ENCODE measurements around the gene YPEL3.

Gene YPEL3

DNA sequence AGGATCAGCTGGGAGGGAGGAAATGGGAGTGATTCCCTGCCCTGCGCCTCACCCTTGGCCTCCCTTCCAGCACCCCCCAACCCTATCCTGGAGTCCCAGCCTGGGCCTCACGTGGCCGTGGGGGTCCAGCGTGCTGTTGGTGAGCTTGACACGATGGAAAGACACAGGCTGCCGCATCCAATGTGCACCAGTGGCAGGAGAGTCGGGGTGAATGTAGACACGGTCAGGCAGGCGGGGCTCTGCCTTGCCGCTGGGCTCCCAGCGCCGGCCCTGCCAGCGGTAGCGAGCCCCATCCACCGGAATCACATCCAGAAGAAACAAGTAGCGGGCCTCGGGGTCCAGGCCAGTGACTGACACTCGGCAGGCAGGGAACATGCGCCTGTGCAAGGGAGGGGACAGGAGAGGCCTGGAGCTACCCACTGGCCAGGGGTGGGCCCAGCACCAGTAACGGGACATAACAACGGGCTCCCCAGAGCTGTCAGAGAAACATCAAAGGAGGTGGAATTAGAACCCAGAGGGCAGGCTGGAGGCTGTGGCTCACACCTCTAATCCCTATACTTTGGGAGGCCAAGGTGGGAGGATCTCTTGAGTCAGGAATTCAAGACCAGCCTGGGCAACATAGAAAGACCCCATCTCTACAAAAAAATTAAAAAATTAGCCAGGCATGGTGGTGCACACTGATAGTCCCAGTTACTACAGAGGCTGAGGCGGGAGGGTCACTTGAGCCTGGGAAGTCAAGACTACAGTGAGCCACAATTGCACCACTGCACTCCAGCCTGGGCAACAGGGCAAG, 7.0 kb downstream of the YPEL3 start:
- no peak for DNase-seq

DNA sequence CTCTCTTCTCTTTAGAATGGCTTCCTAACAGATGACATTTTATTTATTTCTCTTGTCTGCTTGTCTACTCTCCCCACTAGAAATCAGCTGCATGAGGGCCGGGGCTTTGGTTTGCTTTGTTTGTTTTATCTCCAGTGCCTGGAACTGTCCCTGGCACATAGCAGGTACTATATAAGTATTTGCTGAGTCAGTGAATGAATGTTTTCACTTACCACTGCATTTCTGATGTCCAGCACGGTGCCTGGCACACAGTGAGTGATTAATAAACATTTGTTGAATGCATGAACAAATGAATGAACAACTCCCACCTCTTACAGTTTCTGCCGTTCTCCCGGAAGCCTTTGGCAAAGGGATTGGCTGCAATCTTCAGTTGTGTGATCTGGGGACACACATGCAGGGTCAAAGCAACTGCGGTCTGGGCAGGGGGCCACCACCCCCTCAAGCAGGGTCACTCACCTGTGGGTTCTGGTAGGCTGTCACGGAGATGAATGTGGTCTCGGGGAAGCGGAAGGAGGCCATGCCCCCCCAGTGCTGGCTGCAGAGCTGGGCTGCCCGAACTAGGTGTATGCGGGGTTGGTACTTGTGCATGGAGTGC, 7.7 kb downstream of the YPEL3 start:
- DNase-seq = no peak

DNA sequence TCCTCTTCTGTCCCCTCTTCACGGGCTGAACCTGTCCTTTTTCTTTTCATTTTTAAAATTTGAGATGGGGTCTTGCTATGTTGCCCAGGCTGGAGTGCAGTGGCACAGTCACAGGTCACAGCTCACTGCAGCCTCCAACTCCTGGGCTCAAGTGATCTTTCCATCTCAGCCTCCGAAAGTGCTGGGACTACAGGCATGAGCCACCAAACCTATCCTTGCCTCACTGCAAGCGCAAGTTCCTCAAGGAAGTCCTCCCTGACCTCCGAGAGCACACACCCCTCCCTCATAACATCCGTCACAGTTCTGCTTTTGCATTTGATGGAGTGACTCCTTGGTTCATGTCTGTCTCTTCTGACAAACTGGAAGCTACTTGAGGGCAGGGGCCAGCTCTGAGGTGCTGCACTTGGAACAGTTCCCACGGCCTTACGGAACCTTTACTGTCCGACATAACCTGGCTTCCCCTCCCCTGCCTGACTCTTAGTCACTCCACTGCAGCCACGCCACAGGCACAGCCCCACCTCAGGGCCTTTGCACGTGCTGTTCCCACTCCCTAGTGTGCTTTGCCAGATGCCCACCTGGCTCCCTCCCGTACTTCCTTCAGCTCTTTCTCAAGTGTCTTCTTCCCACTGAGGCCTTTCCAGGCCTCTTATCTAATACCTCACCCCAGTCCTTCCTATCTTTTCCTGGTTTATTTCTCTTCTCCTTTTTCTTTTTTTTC, 8.7 kb downstream of the YPEL3 start:
- DNase-seq = no peak

DNA sequence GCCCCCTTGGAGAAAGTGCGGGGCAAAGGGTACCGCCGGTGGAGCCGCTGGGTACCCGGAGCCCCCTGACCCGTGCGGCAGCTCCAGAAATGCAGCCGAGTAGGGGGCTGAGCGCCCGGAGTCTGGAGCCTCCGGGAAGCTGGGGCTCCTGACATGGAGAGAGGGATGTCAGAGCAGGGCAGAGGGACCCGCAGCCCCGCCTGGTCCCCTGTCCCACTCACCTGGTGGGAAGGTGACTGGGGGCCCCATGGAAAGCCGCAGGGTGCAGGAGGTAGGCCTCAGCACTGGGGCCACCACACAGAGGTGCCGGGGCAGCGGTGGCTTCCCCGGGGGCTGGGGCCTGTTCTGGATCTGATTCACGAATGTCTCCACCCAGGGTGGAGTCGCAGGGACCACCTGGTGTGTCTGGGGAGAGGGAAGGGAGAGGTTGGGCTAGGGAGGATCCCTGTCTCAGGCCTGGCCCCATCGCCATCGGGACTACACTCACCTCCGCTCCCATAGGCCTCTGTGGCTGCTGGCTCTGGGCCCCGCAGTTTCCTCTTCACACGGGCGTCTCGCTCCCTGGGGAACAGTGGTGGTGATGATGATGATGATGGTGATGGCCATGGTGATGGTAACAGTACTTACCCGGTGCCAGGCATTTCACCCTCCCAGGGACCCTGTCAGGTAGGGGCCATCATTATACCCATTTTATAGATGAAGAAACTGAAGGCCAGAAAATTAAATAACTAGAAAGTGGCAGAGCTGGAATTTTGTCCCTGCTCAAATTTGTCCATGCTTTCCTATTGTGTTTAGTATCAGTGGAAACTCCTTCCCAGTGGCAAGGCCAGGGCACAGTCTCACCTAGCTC, 9.5 kb downstream of the YPEL3 start:
- no peak for DNase-seq

DNA sequence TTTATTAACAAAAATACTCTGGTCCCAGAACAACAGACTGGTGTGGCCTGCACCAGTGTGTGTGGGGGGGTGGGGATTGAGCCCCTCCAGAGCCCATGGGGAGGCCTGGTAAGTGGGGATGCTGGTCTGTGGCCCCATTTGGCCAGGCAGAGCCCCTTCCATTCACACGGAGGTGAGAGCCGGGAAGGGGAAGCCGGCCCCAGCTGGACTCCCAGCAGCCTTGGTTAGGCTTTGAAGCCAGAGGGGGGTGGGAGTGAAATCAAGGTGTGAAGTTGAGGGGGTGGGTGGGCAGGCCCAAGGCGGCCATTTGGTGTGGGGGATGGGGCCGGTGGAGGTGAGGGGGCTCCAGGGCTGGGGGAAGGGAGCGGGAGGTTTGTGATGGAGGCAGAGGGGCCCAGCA, 10.2 kb downstream of the YPEL3 start:
- no peak for DNase-seq

DNA sequence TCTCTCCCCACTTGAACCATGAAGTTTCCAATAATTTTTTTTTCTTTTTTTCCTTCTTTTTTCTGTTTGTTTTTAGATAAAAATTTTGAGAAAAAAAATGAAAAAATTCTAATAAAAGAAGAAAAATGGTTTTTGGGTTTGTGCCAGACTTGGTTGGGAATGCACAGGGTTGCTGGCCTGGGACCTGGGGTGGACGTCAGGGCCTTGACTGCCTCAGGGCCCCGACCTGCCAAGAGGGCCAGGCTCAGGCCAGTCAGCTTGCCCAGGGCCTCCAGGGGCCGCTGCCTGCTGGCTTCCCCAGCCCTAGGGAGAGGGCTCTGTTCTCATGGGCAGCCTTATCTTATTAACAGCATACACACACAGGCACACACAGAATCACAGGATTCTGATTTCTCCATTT, 10.8 kb downstream of the YPEL3 start:
- DNase-seq = no peak

DNA sequence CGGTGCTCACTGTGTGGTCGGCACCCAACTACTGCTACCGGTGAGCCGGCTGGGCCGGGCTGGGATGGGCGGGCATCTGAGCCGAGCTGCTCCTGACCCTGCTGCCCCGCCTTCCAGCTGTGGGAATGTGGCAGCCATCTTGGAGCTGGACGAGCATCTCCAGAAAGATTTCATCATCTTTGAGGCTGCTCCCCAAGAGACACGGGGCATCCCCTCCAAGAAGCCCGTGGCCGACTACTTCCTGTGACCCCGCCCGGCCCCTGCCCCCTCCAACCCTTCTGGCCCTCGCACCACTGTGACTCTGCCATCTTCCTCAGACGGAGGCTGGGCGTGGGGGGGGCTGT, 11.2 kb downstream of the YPEL3 start:
- no peak for DNase-seq

DNA sequence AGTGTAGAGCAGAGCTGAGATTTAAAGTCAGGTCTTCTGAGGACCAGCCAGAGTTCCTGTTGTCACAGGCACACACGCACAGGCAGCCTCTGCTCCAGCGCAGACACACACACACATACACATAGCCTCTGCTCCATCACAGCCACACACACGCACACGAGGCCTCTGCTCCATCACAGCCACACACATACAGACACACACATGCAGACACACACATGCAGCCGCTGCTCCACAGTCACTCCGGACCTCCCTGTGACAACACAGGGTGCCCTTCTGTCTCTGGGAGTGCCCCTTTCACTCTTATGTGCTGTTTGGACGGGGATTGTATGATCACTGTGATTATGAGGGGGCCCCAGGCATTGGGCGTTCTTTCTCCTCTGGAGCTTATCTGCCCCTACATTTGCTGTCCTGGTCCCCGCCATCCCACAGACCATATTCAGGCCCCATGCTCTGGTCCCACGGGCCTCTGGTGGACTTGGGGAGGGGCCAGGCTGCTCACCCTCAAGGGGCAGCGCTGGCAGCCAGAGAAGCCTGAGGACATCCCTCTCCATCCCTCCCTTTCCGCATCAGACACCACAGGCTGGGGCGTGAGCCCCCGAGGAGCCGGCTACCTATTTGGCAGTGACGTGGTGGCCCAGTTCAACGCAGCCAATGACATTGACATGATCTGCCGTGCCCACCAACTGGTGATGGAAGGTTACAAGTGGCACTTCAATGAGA, 11.8 kb downstream of the YPEL3 start:
- no peak for DNase-seq

DNA sequence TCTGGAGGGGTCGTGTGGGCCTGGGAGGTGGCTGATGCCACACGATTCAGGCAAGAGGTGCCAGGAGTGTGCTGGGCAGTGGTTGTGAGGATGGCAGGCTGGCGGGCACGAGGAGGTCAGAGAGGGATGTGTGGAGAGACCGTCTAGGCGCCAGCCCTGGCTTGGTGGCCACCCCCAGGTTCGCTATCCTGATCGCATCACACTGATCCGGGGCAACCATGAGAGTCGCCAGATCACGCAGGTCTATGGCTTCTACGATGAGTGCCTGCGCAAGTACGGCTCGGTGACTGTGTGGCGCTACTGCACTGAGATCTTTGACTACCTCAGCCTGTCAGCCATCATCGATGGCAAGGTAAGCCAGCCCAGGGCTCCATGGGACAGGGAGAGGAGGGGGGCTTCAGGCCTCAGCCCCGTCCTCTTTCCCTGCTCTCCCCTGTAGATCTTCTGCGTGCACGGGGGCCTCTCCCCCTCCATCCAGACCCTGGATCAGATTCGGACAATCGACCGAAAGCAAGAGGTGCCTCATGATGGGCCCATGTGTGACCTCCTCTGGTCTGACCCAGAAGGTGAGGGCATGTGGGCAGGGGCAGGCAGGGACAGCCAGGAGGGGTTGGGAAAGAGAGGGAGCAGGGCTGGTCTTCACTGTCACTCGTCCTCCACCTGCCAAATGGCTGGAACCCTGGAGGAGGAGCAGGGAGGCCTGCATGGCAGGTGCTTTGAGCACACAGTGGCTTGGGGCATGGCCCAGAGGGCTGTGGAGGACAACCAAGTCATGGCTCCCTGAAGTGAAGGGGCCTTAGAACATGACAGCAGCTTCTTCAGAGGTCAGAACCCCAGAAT, 12.6 kb downstream of the YPEL3 start:
- no peak for DNase-seq

DNA sequence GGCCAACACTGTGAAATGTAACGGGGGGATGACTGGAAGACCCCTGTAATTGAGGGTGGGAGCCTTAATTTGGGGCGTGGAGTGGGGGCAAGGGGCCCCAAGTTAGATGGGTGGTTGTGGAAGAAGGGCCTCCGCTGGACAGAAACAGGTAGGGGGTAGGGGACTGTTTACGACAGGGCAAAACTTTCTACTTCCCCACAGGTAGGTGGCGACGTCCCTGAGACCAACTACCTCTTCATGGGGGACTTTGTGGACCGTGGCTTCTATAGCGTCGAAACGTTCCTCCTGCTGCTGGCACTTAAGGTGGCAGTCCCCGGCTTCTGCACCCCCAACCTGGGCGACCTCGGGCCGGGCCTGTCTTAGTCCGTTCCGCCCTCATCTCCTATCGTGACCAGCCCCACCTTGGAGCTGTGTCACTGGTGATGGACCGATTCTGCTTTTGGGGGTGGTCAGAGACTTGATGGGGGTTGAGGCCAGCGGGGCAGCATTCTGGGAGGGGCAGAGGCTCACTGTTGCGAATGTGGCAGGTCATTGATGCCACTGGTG, 13.4 kb downstream of the YPEL3 start:
- no peak for DNase-seq

DNA sequence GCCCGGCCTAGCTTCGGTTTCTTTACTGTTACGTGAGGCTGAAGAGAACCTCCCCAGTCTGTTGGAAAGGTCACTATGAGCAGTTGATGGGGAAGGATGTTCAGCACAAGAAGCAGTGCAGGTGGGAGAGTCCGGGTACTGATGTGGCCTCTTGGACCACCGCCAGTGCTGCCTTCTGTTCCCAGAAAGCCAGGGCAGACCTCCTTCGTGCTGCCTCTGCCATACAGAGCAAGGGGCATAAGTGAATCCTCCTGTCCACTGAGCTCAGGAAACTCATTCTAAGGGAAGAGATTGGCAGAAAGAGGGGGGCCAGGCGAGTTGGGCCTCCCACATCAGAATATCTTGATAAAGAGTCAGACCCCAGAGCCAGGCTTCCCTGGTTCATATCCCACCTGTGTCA, 16.5 kb downstream of the YPEL3 start:
- DNase-seq = no peak

DNA sequence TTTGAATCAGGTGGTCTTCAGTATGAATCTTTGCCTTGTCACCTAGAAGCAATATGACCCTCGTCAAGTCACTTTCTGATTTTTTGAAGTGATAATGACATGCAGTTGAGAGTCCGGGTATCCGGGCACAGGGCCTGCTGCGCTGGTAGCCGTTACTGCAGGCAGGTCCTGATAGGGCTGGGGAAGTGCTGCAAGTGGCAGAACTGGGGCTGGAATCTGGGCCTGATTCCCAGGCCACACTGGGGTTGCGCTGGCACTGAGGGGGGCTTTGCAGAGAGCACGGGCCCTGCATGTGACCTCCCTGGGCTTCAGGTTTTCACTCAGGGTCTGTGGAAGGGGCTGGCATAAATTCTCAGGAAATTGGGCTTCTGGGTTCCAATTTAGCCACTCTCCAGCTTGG, 17.3 kb downstream of the YPEL3 start:
- DNase-seq = no peak

DNA sequence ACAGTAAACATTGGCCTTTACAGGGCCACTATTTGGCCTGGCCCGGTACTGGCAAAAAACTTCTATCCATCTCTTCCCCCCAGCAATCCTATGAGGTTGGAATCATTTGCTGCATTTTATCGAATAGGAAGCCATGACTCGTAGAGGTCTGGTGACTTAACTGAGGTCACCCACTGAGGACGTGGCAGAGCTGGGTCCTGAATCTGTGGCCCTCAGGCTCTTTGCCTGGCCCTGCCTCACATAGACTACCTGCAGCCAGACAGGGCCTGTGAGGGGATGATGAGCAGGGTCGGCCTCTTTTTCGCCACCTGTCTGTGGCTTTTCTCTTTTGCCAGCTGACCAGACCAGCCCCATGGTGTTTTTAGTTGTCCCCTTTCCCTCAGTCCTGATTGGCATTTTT, 18.4 kb downstream of the YPEL3 start:
- no peak for DNase-seq

DNA sequence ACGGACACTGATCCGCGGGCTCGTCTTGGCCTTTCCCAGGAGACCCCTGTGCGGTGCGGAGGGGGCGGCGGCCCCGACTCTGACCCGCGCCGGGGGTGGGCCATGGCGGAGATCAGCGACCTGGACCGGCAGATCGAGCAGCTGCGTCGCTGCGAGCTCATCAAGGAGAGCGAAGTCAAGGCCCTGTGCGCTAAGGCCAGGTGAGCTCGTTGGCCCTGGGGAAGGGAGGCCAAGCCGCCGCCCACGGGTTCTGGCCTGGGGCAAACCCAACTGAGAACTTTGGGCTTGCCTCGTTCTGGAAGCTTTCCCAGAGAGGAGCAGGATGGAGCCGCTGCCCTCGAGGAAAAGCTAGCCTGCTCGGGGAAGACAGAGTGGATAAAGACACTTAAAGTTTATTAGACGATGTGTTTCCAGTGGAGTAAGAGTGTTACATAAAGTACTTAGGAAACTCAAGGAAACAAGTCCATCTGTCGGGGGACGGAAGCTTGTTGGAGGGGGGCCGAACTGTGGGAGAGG, 19.7 kb downstream of the YPEL3 start:
- peak; percentile 31 for DNase-seq

DNA sequence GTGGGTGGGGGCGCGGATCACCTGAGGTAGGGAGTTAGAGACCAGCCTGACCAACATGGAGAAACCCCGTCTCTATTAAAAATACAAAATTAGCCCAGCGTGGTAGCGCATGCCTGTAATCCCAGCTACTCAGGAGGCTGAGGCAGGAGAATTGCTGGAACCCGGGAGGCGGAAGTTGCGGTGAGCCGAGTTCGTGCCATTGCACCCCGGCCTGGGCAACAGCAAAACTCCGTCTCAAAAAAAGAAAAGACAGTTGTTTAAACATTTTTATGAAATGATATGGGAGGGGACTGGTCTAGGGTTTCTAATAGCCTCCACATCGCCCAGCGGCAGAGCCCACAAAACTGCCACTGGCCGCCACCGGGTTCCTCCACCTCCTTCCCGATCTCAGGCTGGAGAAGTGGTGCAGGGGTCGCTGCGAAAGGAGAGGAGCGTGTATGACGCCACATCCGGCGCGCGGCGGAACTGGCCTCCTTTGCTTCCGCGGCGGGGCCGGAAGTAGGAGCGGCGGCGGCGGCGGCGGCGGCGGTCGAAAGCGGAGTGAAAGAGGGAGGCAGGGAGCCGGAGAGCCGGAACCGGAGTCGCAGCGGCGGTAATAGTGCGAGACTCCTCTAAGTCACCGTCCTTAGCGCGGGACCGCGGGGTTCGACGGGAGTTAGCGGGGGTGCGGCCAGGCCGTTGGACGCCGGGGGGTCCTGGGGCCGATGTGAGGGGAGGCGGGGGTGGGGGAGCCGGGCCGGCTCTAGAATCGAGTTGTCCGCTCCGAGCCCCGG, 20.3 kb downstream of the YPEL3 start, which contains the start of gene PPP4C:
Gene PPP4C (plus strand): TSS at position 492 of the 773 bp plus-strand sequence. CDS start 384 bp downstream, outside the sequence.
- DNase-seq = peak; percentile 90

DNA sequence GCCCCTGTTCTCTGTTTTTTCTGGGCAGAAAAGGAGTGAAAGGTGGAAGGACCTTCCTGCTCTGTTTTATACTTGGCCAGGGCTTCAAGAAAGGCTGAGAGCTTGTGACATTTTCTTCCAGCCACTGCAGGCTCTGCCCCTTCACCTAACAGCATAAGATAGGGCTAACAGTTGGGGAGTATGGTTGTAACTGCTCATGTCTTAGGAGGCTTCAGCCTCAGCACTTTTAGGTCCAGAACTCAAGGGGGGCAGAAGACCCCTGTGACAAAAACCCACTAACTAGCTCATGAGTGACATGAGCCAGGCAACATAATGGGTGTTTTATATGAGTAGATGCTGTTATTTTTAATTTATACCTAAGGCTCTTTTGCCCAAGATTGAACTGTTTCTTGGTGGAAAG, 25.5 kb downstream of the YPEL3 start:
- DNase-seq = no peak

DNA sequence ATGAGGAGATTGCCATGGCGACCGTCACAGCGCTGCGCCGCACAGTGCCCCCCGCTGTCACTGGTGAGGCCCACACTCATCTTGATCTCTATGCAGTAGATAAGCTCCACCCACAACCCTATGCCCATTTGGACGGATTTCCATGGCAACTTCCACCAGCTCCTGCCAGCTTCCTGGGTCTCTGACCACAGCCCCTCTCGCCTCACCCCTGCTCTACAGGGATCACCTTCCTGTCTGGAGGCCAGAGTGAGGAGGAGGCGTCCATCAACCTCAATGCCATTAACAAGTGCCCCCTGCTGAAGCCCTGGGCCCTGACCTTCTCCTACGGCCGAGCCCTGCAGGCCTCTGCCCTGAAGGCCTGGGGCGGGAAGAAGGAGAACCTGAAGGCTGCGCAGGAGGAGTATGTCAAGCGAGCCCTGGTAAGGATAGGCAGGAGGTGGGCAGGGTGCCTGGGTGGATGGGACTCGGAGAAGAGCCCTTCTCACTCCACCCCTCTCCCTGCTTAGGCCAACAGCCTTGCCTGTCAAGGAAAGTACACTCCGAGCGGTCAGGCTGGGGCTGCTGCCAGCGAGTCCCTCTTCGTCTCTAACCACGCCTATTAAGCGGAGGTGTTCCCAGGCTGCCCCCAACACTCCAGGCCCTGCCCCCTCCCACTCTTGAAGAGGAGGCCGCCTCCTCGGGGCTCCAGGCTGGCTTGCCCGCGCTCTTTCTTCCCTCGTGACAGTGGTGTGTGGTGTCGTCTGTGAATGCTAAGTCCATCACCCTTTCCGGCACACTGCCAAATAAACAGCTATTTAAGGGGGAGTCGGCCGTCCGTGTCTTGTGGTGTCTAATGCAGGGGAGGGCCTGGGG, 26.2 kb downstream of the YPEL3 start:
- no peak for DNase-seq

DNA sequence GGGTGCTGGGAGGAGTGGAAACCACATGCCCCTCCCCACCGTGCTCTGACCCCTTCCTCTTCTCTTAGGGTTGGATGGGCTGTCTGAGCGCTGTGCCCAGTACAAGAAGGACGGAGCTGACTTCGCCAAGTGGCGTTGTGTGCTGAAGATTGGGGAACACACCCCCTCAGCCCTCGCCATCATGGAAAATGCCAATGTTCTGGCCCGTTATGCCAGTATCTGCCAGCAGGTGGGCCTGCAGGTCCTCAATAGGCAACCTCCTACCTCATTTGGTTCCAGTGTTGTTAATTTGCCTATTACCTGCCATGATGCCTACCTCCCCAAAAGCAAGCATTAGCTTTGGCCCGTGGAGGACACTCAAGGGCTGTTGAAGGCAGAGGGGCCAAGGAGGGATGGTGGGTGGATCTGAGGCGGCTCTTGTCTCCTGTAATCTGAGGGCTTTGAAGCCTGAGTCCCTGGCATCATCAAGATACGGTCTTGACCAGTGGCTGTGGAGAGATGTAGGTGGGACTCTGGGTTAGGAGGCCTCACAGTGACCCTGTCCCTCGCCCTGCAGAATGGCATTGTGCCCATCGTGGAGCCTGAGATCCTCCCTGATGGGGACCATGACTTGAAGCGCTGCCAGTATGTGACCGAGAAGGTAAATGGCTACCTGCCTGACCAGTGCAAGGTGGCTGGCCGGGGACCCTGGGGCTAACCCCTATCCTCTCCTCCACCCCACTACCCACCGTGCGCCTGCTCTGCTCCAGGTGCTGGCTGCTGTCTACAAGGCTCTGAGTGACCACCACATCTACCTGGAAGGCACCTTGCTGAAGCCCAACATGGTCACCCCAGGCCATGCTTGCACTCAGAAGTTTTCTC, 27.0 kb downstream of the YPEL3 start:
- DNase-seq = peak; percentile 70
